ENCODE data around the gene SPIB.
"Not testable (repeated sequence)": the region's sequence is repeated elsewhere in the genome, so short reads cannot be mapped to it uniquely, and the experiment has no call there.

The SPIB gene

GRCh38 chr19:50447053-50447452 is 28.3 kb downstream of the SPIB start:
- DNase-seq = no peak

- no peak for DNase-seq
Observed at GRCh38 chr19:50447750-50448149, 29.0 kb downstream of the SPIB start.

- DNase-seq = no peak
Observed at GRCh38 chr19:50449236-50449899, 30.6 kb downstream of the SPIB start.

GRCh38 chr19:50450369-50451222 is 31.9 kb downstream of the SPIB start:
- DNase-seq = no peak

GRCh38 chr19:50451223-50451534 is 32.4 kb downstream of the SPIB start:
- no peak for DNase-seq

GRCh38 chr19:50453243-50453642 is 34.5 kb downstream of the SPIB start:
- no peak for DNase-seq

- DNase-seq = no peak
Observed at GRCh38 chr19:50455992-50456391, 37.3 kb downstream of the SPIB start.

GRCh38 chr19:50457300-50457699 is 38.6 kb downstream of the SPIB start:
- DNase-seq = no peak

GRCh38 chr19:50458396-50459066 is 39.8 kb downstream of the SPIB start:
- no peak for DNase-seq

GRCh38 chr19:50459067-50459456 is 40.3 kb downstream of the SPIB start:
- no peak for DNase-seq

GRCh38 chr19:50459638-50460037 is 40.9 kb downstream of the SPIB start:
- DNase-seq = no peak

- DNase-seq = no peak
Observed at GRCh38 chr19:50460161-50460765, 41.5 kb downstream of the SPIB start.

- peak; percentile 71 for DNase-seq
Observed at GRCh38 chr19:50461066-50461875, 42.5 kb downstream of the SPIB start.

- no peak for DNase-seq
Observed at GRCh38 chr19:50462970-50463369, 44.2 kb downstream of the SPIB start.

GRCh38 chr19:50464348-50464747 is 45.6 kb downstream of the SPIB start:
- DNase-seq = no peak

- DNase-seq = no peak
Observed at GRCh38 chr19:50465000-50465399, 46.3 kb downstream of the SPIB start.

- no peak for DNase-seq
Observed at GRCh38 chr19:50465986-50466705, 47.4 kb downstream of the SPIB start.

GRCh38 chr19:50466706-50467039 is 47.9 kb downstream of the SPIB start:
- no peak for DNase-seq

- DNase-seq = no peak
Observed at GRCh38 chr19:50467566-50467965, 48.8 kb downstream of the SPIB start.

- DNase-seq = no peak
Observed at GRCh38 chr19:50468818-50469217, 50.1 kb downstream of the SPIB start.

- not testable (repeated sequence) for DNase-seq
Observed at GRCh38 chr19:50473336-50473735, 54.6 kb downstream of the SPIB start.

GRCh38 chr19:50475101-50475568 is 56.4 kb downstream of the SPIB start:
- no peak for DNase-seq
